ENCODE measurements around the gene TMED1. TPM values are rescaled to one million over a fixed set of nuclear protein-coding genes. Genes with fewer than 3 reads are reported as not detected.

Gene TMED1
- total RNA-seq, 1 donor from 2014 or later, result 23.5 TPM

DNA sequence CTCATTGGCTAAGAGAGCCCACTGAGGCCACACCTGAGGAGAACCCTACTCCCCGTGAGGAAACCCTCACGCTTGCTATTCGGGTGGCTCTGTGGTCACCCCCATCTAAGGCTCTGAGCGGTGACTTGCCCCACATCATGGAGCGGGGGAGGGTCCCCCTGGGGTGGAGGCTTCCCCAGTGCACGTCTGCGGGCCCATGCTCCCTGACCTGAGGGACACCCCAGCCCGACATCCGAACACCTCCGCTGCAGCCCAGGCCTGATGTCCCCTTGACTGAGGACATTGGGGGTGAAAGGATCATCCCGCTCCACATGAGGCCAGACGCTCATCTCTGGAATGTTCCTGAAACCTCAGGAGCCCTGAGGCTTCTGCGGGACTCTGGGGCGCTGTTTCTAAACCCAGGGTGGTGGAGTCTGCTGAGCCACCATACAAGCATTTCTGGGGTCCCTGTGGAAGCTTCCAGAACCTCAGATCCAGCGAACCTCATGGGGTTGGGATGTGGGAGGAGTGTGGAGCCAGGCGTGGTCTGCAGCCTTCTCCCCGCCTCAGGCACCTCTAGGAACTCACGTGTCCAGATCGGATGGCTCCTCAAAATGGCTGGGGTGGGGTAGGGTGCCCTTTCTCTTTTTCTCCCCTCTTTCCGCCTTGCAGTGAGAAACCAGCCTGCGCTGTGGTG lies 19.9 kb downstream of the TMED1 start:
- H3K9me3 ChIP-seq, result no peaks in the 10 kb centered on the region
- intact Hi-C loops (cut with DNase I), result no loop called here
- H3K27ac ChIP-seq, result peak overlapping the region; percentile 60
- no peaks in the 10 kb centered on the region for H3K27me3 ChIP-seq (ENCODE audit: low read depth)
- peak overlapping the region; percentile 48 for H3K4me3 ChIP-seq
- DNase-seq (no peak), ATAC-seq (no peak)
- peaks cover 96% of the 10 kb centered on the region for H3K36me3 ChIP-seq
- peaks cover 6% of the 10 kb centered on the region for H3K4me1 ChIP-seq
- no peak for TF ChIP-seq CTCF (IDR thresholded peaks at IDR 0.05)

GRCh38 chr19:10815007-10815536 lies 20.9 kb downstream of the TMED1 start:
- no peaks in the 10 kb centered on the region for H3K9me3 ChIP-seq
- no peak for TF ChIP-seq CTCF (IDR thresholded peaks at IDR 0.05)
- DNase-seq, result no peak
- ATAC-seq, result no peak
- H3K4me1 ChIP-seq, result peaks cover 6% of the 10 kb centered on the region
- no peak overlapping the region for H3K4me3 ChIP-seq
- H3K27me3 ChIP-seq (ENCODE audit: low read depth), result no peaks in the 10 kb centered on the region
- peaks cover 96% of the 10 kb centered on the region for H3K36me3 ChIP-seq
- intact Hi-C loops (cut with DNase I), result no loop called here
- H3K27ac ChIP-seq, result peak overlapping the region; percentile 49

DNA sequence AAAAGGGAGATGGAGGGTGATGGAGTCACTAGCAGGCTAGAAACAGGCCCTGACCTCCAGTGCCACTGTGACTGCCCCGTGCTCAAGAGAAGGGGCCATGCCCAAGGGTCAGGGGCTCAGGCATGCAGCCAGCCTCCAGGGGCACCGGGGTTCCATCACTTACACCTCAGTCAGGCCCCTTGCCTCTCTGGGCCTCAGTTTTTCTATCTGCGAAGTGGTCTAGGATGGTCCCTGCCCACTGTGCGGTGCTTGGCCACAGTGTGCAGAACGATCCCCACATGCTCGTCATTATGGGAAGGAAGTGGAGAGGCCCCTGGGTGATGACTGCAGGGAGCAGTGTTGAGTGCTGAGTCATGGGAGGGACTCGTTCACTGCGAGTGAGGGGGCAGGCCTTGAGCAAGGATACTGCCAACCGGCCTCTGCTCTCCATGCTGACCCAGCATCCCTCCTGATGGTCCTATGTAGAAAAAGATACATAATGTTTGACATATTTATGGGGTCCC lies 23.1 kb downstream of the TMED1 start:
- Histone ChIP-seq H3K27me3 (ENCODE audit: low read depth) (no peaks in the 10 kb centered on the region), H3K4me3 (no peak overlapping the region), H3K4me1 (peaks cover 16% of the 10 kb centered on the region), H3K9me3 (no peaks in the 10 kb centered on the region), H3K36me3 (peaks cover 97% of the 10 kb centered on the region), H3K27ac (peak overlapping the region; percentile 18)
- DNase-seq (no peak), ATAC-seq (peak; percentile 45 to 51)
- TF ChIP-seq CTCF (IDR thresholded peaks at IDR 0.05), result no peak
- intact Hi-C loops (cut with DNase I), result no loop called here

DNA sequence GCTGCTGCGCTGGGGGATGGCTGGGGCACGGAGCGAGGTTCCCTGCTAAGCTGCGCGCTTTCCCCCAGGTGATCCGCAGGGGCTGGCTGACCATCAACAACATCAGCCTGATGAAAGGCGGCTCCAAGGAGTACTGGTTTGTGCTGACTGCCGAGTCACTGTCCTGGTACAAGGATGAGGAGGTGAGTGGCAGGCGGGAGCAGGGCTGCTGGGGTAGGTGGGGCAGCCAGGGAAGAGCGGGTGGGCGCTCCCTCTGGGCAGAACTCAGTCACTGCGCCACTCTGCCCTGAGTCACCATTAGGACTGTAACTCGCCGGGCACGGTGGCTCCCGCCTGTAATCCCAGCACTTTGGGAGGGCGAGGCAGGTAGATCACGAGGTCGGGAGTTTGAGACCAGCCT lies 23.8 kb downstream of the TMED1 start:
- TF ChIP-seq CTCF (IDR thresholded peaks at IDR 0.05), result no peak
- Histone ChIP-seq H3K27ac (no peak overlapping the region), H3K4me3 (no peak overlapping the region), H3K36me3 (peaks cover 98% of the 10 kb centered on the region), H3K9me3 (no peaks in the 10 kb centered on the region), H3K27me3 (ENCODE audit: low read depth) (no peaks in the 10 kb centered on the region), H3K4me1 (peaks cover 16% of the 10 kb centered on the region)
- intact Hi-C loops (cut with DNase I), result no loop called here
- no peak for ATAC-seq
- DNase-seq, result no peak

GRCh38 chr19:10811391-10812111 lies 24.5 kb downstream of the TMED1 start:
- DNase-seq (no peak), ATAC-seq (no peak)
- H3K4me3 ChIP-seq, result no peak overlapping the region
- intact Hi-C loops (cut with DNase I), result no loop called here
- peaks cover 16% of the 10 kb centered on the region for H3K4me1 ChIP-seq
- no peak for TF ChIP-seq CTCF (IDR thresholded peaks at IDR 0.05)
- no peak overlapping the region for H3K27ac ChIP-seq
- H3K9me3 ChIP-seq, result no peaks in the 10 kb centered on the region
- H3K36me3 ChIP-seq, result peaks cover 98% of the 10 kb centered on the region
- no peaks in the 10 kb centered on the region for H3K27me3 ChIP-seq (ENCODE audit: low read depth)
